Naive thymus-derived CD4-positive, alpha-beta T cell (primary cell): ENCODE measurements around the gene PLCL1. TPM values are rescaled to one million over a fixed set of nuclear protein-coding genes. Genes with fewer than 3 reads are reported as not detected.

ENCODE experiments used
- ATAC-seq: fragments of 150-1000 bp; cut with Tn5 transposase; 2 replicates; pipeline ENCODE4 v1.10.0; 2021; ENCODE audit warnings: mild to moderate bottlenecking, moderate library complexity
- CTCF ChIA-PET: fragments of 350-600 bp; sonication (Branson Sonifier 250); formaldehyde crosslinking; loops from one replicate; lab custom pipeline; 2021; ENCODE audit warnings: antibody characterized with exemption; lab: Charles Lee
- POLR2A ChIA-PET: fragments of 350-600 bp; sonication (Branson Sonifier 250); formaldehyde crosslinking; loops from one replicate; lab custom pipeline; 2021; ENCODE audit warnings: antibody characterized with exemption, inconsistent platforms; lab: Charles Lee
- DNase-seq, 9 donors: peaks; one replicate each; pipeline versions ENCODE4 v3.0.0 to v3.0.0-alpha.2; 2020 to 2022; ENCODE audit warnings: mixed read lengths in 1 of 9
- H3K27ac ChIP-seq: one replicate; pipeline ENCODE4 v1.7.0; 2013; ENCODE audit warnings: mild to moderate bottlenecking, low read depth, low read length, moderate library complexity
- H3K27me3 ChIP-seq, 2 donors: one replicate each; pipeline ENCODE4 v1.7.0; 2013; ENCODE audit warnings: low read length in 2 of 2, mild to moderate bottlenecking in 2 of 2, moderate library complexity in 2 of 2; ENCODE audit not compliant: control insufficient read depth in 2 of 2, insufficient read depth in 2 of 2
- H3K36me3 ChIP-seq, 3 experiments: 1 replicate in 2 of 3; 2 replicates in 1 of 3; pipeline ENCODE4 v1.7.0; 2013; ENCODE audit warnings: low read length in 3 of 3, mild to moderate bottlenecking in 3 of 3, moderate library complexity in 1 of 3; ENCODE audit not compliant: insufficient read depth in 3 of 3, control insufficient read depth in 2 of 3
- H3K4me1 ChIP-seq, 2 donors: one replicate each; pipeline ENCODE4 v1.7.0; 2013; ENCODE audit warnings: low read length in 2 of 2, mild to moderate bottlenecking in 2 of 2, moderate library complexity in 1 of 2; ENCODE audit not compliant: control insufficient read depth in 2 of 2, insufficient read depth in 2 of 2
- H3K4me3 ChIP-seq: 2 replicates; pipeline ENCODE4 v1.7.0; 2013; ENCODE audit warnings: mild to moderate bottlenecking, low read length
- H3K9me3 ChIP-seq, 3 experiments: 1 replicate in 2 of 3; 2 replicates in 1 of 3; pipeline ENCODE4 v1.7.0; 2013; ENCODE audit warnings: low read length in 3 of 3; ENCODE audit not compliant: control insufficient read depth in 2 of 3
- H3K27ac Mint-ChIP-seq, 9 donors: one replicate each; pipeline ENCODE4 v1.8.0; 2020 to 2022; ENCODE audit warnings: mixed read lengths in 9 of 9, mild to moderate bottlenecking in 8 of 9, moderate library complexity in 5 of 9, inconsistent platforms in 2 of 9
- H3K27me3 Mint-ChIP-seq, 5 donors: one replicate each; pipeline ENCODE4 v1.8.0; 2021 to 2022; ENCODE audit warnings: mixed read lengths in 5 of 5, mild to moderate bottlenecking in 1 of 5
- H3K36me3 Mint-ChIP-seq, 5 donors: one replicate each; pipeline ENCODE4 v1.8.0; 2020 to 2022; ENCODE audit warnings: mixed read lengths in 5 of 5, mild to moderate bottlenecking in 3 of 5, inconsistent platforms in 1 of 5
- H3K4me1 Mint-ChIP-seq, 7 donors: one replicate each; pipeline ENCODE4 v1.8.0; 2020 to 2022; ENCODE audit warnings: mixed read lengths in 7 of 7, mild to moderate bottlenecking in 3 of 7, inconsistent platforms in 1 of 7
- H3K4me3 Mint-ChIP-seq, 10 donors: one replicate each; pipeline ENCODE4 v1.8.0; 2020 to 2022; ENCODE audit warnings: mild to moderate bottlenecking in 10 of 10, mixed read lengths in 10 of 10, moderate library complexity in 6 of 10, inconsistent platforms in 2 of 10
- H3K9me3 Mint-ChIP-seq, 11 donors: one replicate each; pipeline ENCODE4 v1.8.0; 2020 to 2022; ENCODE audit warnings: mixed read lengths in 11 of 11, mild to moderate bottlenecking in 4 of 11, inconsistent platforms in 1 of 11, moderate library complexity in 1 of 11
- intact Hi-C, 2 donors: fragments of 100-400 bp; cut with micrococcal nuclease; formaldehyde crosslinking; loops; one replicate each; pipeline ENCODE4 v1.15.1; 2023
- polyA plus RNA-seq, 2 donors: library from polyadenylated mRNA; unstranded; fragments of 300-500 nt; fragmentation: Illumina TruSeq; gene quantifications; one replicate each; pipeline ENCODE4 v1.2.3, GENCODE V29; 2021
- total RNA-seq, 6 experiments: library from RNA in 5 of 6; stranded (reverse) in 5 of 6; gene quantifications; 1 replicate in 5 of 6; 2 replicates in 1 of 6; pipeline ENCODE4 v1.2.3 and lab custom pipeline; 2021 to 2026

Gene PLCL1
- total and polyA plus RNA-seq, 7 experiments from 2014 or later, result 1.8 to 33.7 (median 22.7) TPM

- peak overlapping the region in 6 of 9 donors; percentile 2 to 81 (median 60) for H3K27ac Mint-ChIP-seq
- no peak for ATAC-seq
- H3K4me3 Mint-ChIP-seq, result no peak overlapping the region
- no peaks in the 10 kb centered on the region for H3K27me3 Mint-ChIP-seq
- peaks cover 4 to 44% (median 15%) of the 10 kb centered on the region in 11 donors for H3K9me3 Mint-ChIP-seq
- H3K4me1 Mint-ChIP-seq, result peaks cover 18 to 71% (median 48%) of the 10 kb centered on the region in 7 donors
- ChIA-PET CTCF (no interaction called here), POLR2A (no interaction called here)
- H3K9me3 ChIP-seq, result no peaks in the 10 kb centered on the region
- no peaks in the 10 kb centered on the region for H3K27me3 ChIP-seq
- peaks cover 0 to 31% of the 10 kb centered on the region in 2 donors for H3K4me1 ChIP-seq
- H3K36me3 ChIP-seq, result no peaks in the 10 kb centered on the region
- intact Hi-C loops, result no loop called here
- H3K27ac ChIP-seq, result no peak overlapping the region
- DNase-seq, result no peak
- no peak overlapping the region for H3K4me3 ChIP-seq
- H3K36me3 Mint-ChIP-seq, result peaks cover 8 to 22% (median 17%) of the 10 kb centered on the region in 5 donors
Measured at GRCh38 chr2:197835293-197835692, 30.9 kb downstream of the PLCL1 start.

- intact Hi-C loops, result loop anchor here (1.0 to 2.0 kb wide), 6 partner anchors 8 to 51 kb away; partner anchors contain the start of gene PLCL1 (in 1 of the 2)
- Mint-ChIP-seq H3K27ac (peak overlapping the region; percentile 79 to 98 (median 94)), H3K9me3 (peaks cover 0 to 21% (median 6%) of the 10 kb centered on the region in 11 donors), H3K36me3 (peaks cover 4 to 17% (median 7%) of the 10 kb centered on the region in 5 donors), H3K4me3 (peak overlapping the region; percentile 65 to 84 (median 80)), H3K4me1 (peaks cover 28 to 88% (median 67%) of the 10 kb centered on the region in 7 donors), H3K27me3 (no peaks in the 10 kb centered on the region)
- no peaks in the 10 kb centered on the region for H3K36me3 ChIP-seq
- H3K4me3 ChIP-seq, result peak overlapping the region; percentile 31
- POLR2A ChIA-PET, result interaction anchor here (0.6 to 2.3 kb wide), 17 partner anchors 9 to 1416 kb away, joined by 3 to 21 read pairs (median 4); no protein-coding TSS in a partner anchor
- CTCF ChIA-PET, result interaction anchor here (0.8 to 2.0 kb wide), 7 partner anchors 8 to 215 kb away, joined by 3 to 13 read pairs (median 4); no protein-coding TSS in a partner anchor
- no peaks in the 10 kb centered on the region for H3K9me3 ChIP-seq
- peaks cover 0 to 55% of the 10 kb centered on the region in 2 donors for H3K4me1 ChIP-seq
- ATAC-seq, result peak; percentile 88
- H3K27me3 ChIP-seq, result no peaks in the 10 kb centered on the region
- DNase-seq, result peak in 7 of 9 donors; percentile 41 to 71 (median 59)
- peak overlapping the region; percentile 75 for H3K27ac ChIP-seq
Measured at GRCh38 chr2:197838036-197838435, 33.6 kb downstream of the PLCL1 start.

DNA sequence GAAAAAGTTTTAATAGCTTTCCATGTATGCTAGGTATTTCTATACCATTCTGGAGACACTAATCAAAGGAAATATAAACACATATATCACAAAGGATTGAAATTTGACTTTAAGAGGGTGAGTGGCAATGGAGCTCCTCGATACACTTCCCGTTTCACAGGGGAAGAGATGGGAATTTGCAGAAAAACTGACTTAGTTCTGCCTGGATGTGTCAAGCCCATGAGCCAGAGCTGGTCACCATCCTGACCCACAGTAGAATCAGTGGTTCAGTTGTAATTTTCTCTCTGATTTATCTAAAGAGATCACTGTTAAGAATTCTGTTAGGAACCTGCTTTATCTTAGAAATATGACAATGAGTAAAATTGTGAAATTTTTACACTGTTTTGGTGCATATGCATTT lies 34.2 kb downstream of the PLCL1 start:
- Histone ChIP-seq H3K27ac (peak overlapping the region; percentile 75), H3K4me3 (peak overlapping the region; percentile 31), H3K36me3 (no peaks in the 10 kb centered on the region), H3K9me3 (no peaks in the 10 kb centered on the region), H3K4me1 (peaks cover 0 to 57% of the 10 kb centered on the region in 2 donors), H3K27me3 (no peaks in the 10 kb centered on the region)
- intact Hi-C loops, result loop anchor here (1.0 to 2.0 kb wide), 6 partner anchors 8 to 51 kb away; partner anchors contain the start of gene PLCL1 (in 1 of the 2)
- Mint-ChIP-seq H3K9me3 (peaks cover 0 to 16% (median 6%) of the 10 kb centered on the region in 11 donors), H3K27ac (peak overlapping the region; percentile 79 to 98 (median 94)), H3K36me3 (peaks cover 4 to 14% (median 5%) of the 10 kb centered on the region in 5 donors), H3K4me3 (peak overlapping the region; percentile 65 to 84 (median 80)), H3K27me3 (no peaks in the 10 kb centered on the region), H3K4me1 (peaks cover 28 to 90% (median 73%) of the 10 kb centered on the region in 7 donors)
- ATAC-seq (peak; percentile 1), DNase-seq (no peak)
- ChIA-PET POLR2A (interaction anchor here (0.7 to 2.3 kb wide), 14 partner anchors 9 to 116 kb away, joined by 3 to 21 read pairs (median 4); no protein-coding TSS in a partner anchor), CTCF (interaction anchor here (0.8 to 2.0 kb wide), 7 partner anchors 7 to 215 kb away, joined by 3 to 13 read pairs (median 5); no protein-coding TSS in a partner anchor)

DNA sequence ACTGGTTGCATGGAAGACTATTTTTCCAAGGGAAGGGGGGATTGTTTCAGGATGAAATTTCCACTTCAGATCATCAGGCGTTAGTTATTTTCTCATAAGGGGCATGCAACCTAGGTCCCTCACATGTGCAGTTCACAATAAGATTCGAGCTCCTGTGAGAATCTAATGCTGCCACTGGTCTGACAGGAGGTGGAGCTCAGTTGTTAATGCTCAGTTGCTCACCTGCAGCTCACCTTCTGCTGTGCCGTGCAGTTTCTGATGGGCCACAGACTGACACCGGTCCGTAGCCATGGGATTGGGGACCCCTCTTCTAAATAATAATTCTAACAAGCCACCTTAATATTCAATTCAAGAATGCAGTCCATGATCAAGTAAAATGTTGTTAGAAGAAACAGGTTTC lies 34.9 kb downstream of the PLCL1 start:
- no peaks in the 10 kb centered on the region for H3K9me3 ChIP-seq
- Mint-ChIP-seq H3K4me3 (peak overlapping the region in 9 of 10 donors; percentile 67 to 84 (median 79)), H3K27ac (peak overlapping the region in 8 of 9 donors; percentile 79 to 98 (median 94)), H3K4me1 (peaks cover 28 to 92% (median 78%) of the 10 kb centered on the region in 7 donors), H3K36me3 (peaks cover 0 to 13% (median 4%) of the 10 kb centered on the region in 5 donors), H3K27me3 (peaks cover 0 to 2% (median 0%) of the 10 kb centered on the region in 5 donors), H3K9me3 (peaks cover 0 to 10% (median 3%) of the 10 kb centered on the region in 11 donors)
- ChIA-PET POLR2A (interaction anchor here (0.5 to 2.3 kb wide), 8 partner anchors 9 to 34 kb away, joined by 3 to 7 read pairs (median 4); no protein-coding TSS in a partner anchor), CTCF (interaction anchor here (1.1 to 2.4 kb wide), 6 partner anchors 11 to 197 kb away, joined by 3 to 8 read pairs (median 4); partner anchors contain the start of gene PLCL1)
- peaks cover 0 to 64% of the 10 kb centered on the region in 2 donors for H3K4me1 ChIP-seq
- peak overlapping the region; percentile 75 for H3K27ac ChIP-seq
- H3K27me3 ChIP-seq, result no peaks in the 10 kb centered on the region
- ATAC-seq (peak; percentile 46), DNase-seq (peak in 5 of 9 donors; percentile 16 to 38 (median 29))
- H3K36me3 ChIP-seq, result no peaks in the 10 kb centered on the region
- intact Hi-C loops, result loop anchor here in 1 of 2 donors (1.0 to 2.0 kb wide), 4 partner anchors 8 to 215 kb away; partner anchors contain the start of gene PLCL1
- H3K4me3 ChIP-seq, result no peak overlapping the region

DNA sequence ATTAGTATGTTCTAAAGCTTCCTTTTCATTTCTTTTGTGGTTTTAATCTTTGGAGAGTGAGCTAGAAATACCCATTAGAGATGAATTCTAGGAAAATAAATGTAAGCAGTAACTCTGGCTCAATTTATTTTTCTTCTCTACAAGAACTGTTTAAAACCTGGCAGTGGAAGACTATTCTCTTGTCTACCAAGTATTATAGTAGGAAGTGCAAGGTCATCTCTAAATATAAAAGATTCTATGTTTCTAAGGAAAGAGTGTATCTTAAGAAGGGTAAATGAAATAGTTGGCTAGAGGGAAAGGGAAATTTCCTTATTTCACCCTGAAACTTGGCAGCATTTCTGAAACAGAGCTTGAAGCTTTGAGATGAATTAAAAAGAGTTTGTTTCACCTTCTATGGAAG lies 35.5 kb downstream of the PLCL1 start:
- peak overlapping the region in 8 of 10 donors; percentile 11 to 84 (median 78) for H3K4me3 Mint-ChIP-seq
- no peak for ATAC-seq
- H3K27ac Mint-ChIP-seq, result peak overlapping the region in 8 of 9 donors; percentile 79 to 98 (median 94)
- CTCF ChIA-PET, result interaction anchor here (0.6 to 2.4 kb wide), 6 partner anchors 11 to 197 kb away, joined by 3 to 8 read pairs (median 4); partner anchors contain the start of gene PLCL1
- no peaks in the 10 kb centered on the region for H3K27me3 ChIP-seq
- H3K27ac ChIP-seq, result peak overlapping the region; percentile 75
- peaks cover 28 to 92% (median 82%) of the 10 kb centered on the region in 7 donors for H3K4me1 Mint-ChIP-seq
- peaks cover 0 to 10% (median 4%) of the 10 kb centered on the region in 5 donors for H3K36me3 Mint-ChIP-seq
- no peaks in the 10 kb centered on the region for H3K36me3 ChIP-seq
- peaks cover 0 to 2% (median 0%) of the 10 kb centered on the region in 5 donors for H3K27me3 Mint-ChIP-seq
- intact Hi-C loops, result loop anchor here in 1 of 2 donors (1.0 to 2.0 kb wide), 4 partner anchors 7 to 214 kb away; partner anchors contain the start of gene PLCL1
- H3K4me3 ChIP-seq, result no peak overlapping the region
- peaks cover 0 to 66% of the 10 kb centered on the region in 2 donors for H3K4me1 ChIP-seq
- H3K9me3 ChIP-seq, result no peaks in the 10 kb centered on the region
- POLR2A ChIA-PET, result interaction anchor here (0.5 to 1.9 kb wide), 7 partner anchors 8 to 287 kb away, joined by 3 to 6 read pairs (median 4); no protein-coding TSS in a partner anchor
- peaks cover 0 to 4% (median 0%) of the 10 kb centered on the region in 11 donors for H3K9me3 Mint-ChIP-seq
- no peak for DNase-seq

GRCh38 chr2:197846128-197846527 lies 41.7 kb downstream of the PLCL1 start:
- Histone ChIP-seq H3K4me3 (no peak overlapping the region), H3K27ac (peak overlapping the region; percentile 89), H3K36me3 (no peaks in the 10 kb centered on the region), H3K9me3 (no peaks in the 10 kb centered on the region), H3K4me1 (peaks cover 4 to 89% of the 10 kb centered on the region in 2 donors), H3K27me3 (no peaks in the 10 kb centered on the region)
- Mint-ChIP-seq H3K9me3 (peaks cover 0 to 3% (median 0%) of the 10 kb centered on the region in 11 donors), H3K36me3 (peaks cover 0 to 10% (median 4%) of the 10 kb centered on the region in 5 donors), H3K27ac (peak overlapping the region in 8 of 9 donors; percentile 97 to 100 (median 99)), H3K4me3 (peak overlapping the region in 7 of 10 donors; percentile 15 to 80 (median 40)), H3K27me3 (peaks cover 0 to 6% (median 0%) of the 10 kb centered on the region in 5 donors), H3K4me1 (peaks cover 29 to 100% (median 96%) of the 10 kb centered on the region in 7 donors)
- DNase-seq, result no peak
- no peak for ATAC-seq
- CTCF ChIA-PET, result interaction anchor here (0.8 to 0.9 kb wide), 3 partner anchors 8 to 209 kb away, joined by 3 to 4 read pairs (median 3); no protein-coding TSS in a partner anchor
- POLR2A ChIA-PET, result interaction anchor here (0.8 to 3.8 kb wide), 4 partner anchors 8 to 392 kb away, joined by 3 to 21 read pairs (median 6); no protein-coding TSS in a partner anchor
- intact Hi-C loops, result no loop called here
